GM21825 (cell line): ENCODE measurements around the gene PTPRG.

ENCODE experiments used
- ATAC-seq: cut with Tn5 transposase; IDR thresholded peaks from one replicate; pipeline ENCODE4 v1.9.1; 2021; ENCODE audit warnings: mild to moderate bottlenecking, moderate library complexity; ENCODE audit not compliant: unreplicated experiment

PTPRG gene

DNA sequence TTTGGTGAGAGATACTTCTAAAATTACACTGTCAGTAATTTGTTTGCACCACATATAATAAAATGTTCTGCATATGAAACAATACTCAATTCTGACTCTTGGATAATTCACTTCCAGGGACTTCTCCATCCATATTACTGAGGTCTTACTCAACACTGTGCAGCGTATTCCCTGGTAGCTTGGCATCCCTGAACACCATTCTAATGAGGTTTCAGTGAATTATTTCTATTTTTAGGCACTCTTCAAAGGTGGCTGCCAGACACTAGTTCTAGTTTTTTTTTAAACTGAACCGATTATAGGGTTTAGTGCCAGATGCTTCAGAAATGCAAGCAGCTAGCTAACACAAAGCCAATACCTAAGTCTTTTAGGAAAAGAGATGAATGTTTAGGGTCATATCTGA lies 528.7 kb downstream of the PTPRG start:
- ATAC-seq, result no peak

DNA sequence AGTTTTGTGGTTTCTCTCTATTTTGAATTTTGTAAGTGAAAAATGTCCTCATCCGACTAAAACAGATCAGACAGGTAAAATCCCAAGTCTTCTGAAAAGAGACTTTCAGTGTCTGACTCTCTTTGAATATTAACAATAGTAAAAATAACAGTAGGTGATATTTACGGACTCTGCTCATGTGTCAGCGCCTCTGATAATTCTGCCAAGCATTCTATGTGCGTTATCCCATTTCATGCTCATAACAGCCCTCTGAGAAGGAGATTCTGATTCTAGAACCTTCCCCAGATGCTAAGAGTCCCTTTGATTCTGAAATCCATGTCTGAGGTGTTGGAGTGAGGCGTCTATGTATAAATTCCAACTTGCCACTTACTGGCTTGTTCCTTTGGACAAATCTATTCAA lies 529.1 kb downstream of the PTPRG start:
- ATAC-seq, result no peak

DNA sequence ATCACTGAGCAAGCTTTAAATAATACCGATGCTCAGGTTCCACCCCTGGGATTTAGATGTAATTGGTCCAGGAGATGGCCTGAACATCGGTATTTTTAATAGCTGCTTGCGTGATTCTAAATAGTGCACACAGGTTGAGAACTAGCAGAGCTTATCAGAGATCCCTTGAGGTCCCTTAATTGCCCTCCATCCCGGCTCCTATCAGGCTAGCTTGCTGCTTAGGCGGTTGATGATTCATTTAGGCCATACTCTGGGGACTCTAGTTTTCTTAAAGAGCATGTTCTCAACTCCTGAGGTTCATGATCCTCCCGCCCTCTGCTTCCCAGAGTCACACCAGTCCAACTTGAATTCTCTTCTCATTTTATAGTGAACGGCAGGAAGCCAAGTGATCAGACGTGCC lies 531.7 kb downstream of the PTPRG start:
- ATAC-seq, result no peak

DNA sequence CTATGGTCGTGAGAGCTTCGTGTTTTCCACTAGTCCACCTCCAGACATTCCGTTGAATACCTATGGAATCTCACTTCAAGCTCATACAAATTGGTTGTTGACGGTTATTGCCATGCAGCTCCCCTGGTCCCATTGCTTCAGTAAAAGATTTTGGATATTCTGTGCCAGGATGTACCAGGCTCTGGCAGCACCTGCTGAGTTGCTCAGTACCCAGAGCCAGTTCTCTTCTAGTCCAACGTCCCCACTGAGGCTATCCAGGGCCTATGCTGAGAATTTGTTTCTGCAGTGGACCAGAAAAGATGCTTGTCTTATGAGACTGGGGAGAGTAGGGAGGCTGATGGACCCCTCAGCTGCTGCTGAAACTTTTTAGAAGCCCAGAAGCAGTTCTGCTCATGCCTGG lies 533.1 kb downstream of the PTPRG start:
- ATAC-seq, result no peak

DNA sequence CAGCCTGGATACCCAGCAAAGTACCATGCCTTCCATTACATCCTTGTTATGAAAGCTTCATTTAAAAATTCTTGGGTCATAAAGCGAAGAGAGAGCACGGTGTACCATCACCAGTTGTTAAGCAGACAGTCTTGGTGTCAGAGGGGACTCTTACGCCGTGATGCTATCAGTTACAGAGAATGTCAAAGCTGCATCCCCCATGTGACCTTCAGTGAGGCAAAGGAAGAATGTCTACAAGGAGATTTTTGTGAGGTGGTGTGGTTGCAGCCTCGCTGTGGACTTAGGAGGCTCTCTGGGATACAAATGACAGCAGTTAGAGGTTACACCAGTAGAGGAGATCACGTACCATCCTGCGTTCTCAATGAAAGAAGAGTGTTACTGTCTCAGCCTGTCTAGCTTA lies 533.7 kb downstream of the PTPRG start:
- no peak for ATAC-seq

DNA sequence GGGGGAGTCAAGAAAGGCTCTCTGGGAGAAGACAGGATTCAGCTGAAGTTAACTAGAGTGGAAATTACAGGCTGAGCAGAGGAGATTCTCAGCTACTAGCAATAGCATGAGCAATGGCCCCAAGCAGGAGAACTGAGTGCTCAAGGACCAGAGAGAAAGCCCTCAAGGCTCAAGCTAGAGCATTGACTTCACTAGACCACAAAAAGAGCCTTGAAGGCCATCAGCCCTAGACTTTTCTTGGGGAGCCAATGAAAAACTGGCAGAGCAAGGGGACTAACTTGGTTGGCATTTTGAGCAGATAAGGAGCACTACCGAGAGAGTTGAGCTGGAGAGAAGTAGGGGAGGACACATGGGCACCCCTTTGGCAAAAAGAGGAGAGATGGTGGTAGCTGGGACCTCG lies 534.4 kb downstream of the PTPRG start:
- no peak for ATAC-seq

DNA sequence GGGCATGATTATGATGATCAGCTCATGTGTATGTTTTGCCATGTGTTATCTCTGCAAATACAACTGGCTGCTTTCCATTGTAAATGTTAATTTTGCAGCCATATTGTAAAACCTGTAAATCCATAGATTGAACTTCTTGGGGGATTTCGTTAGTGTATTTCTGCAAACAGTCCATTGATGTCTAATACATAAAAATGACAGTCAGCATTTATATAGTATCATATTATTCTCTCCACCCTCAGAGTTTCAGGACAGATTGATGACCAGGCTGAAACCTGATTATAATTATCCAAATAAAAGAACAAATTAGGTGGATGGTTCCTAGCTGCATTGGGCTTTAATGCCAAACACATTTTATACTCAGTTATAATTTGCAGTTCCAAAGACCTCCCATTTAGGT lies 535.1 kb downstream of the PTPRG start:
- ATAC-seq, result no peak

DNA sequence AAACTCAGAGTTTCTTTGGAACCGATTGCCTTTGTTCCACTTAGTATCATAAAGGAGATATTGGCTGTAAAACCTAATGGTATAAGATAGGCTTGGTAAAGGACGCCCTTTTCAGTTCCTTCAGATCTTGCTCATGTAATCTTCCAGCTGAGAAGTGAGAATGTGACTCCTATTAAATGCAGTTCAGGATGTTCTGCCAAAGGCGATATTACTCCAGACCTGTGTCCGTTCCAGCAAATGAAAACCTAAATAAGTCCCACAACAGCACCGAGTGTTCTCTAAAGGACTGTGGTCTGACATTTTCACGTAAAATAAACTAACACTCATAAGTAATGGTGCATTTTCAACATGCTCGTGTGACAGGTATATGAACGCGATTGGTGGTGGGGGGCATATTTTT lies 535.8 kb downstream of the PTPRG start:
- ATAC-seq, result no peak

DNA sequence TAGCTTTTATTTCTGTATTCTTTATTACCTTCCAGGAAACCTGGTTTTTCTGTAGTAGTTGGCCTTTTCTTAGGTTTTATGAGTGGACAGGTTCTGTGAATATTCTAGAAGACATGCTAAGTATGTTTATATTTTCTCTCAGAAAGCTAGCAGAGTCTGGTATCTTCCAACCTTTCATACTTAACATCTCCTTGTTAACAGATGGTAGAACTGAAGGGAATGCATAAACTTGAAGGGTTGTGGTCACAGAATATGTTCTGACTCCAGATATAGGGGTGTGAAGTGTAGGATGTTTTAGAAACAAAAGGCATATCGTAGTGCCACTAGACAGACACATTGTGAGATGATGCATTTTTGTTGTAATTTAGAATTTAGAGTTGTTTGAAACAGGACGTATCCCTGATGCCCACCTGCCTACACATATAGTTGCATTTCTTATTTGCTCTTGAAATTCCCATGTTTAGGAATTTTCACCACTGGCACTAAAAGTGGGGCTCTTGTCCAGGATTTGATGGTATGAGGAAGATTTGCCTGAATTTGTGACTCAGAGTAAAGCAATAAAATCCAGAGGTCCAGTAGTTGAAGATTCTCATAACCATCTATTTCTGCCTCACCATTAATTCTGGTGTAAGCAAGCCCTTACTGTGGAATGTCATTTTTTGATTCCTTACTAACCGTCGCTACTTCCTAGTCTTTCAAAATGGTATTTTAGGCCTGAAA lies 537.4 kb downstream of the PTPRG start:
- ATAC-seq, result no peak

DNA sequence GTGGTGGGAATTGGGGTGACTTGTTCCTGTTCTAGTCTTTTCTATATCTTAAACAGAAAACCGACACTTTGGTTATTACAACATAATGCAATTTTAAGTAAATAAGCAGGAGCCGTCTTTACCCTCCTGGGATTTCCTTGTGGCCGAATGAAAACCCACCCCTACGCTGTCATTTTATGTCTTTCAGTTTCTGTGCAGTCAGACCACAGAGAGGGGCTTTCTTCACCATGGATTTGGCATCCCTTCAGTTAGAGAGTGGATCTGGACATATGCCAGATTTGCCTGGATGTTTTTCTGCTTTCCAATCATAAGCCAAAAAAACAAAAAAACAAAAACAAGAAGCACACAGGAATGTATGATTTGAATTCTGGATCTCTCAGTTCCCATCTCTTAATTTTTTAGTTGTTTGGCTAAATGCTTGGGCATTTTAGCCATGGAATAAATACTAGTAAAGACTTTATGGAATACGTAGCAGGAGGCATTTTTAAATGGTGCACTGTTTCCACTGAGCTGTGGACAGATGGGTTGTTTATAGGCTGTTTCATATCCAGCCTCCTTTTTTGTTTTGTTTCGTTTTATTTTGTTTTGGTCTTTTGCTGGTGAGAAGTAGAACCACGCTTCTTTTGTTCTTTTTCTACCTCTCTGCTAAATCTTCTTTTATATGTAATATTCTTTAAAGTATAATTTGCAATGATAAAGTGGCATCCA lies 539.1 kb downstream of the PTPRG start:
- no peak for ATAC-seq

DNA sequence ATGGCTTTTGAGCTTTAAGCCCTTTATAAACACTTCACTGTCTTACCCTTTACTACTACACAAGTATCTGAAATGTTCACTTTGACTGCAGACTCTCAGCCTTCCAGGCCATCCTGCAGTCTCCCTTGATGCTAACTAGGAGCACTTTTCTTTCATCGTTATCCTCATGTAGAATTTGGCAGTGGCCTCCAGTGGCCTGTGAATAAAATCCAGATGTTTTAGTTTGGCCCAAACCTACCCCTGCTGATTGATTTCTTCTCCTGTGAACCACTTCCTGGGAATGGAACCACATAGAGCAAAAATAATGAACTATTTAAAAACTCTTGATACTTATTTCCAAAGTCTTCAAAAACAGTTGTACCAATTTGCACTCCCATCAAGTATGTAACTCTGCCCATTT lies 540.1 kb downstream of the PTPRG start:
- no peak for ATAC-seq

DNA sequence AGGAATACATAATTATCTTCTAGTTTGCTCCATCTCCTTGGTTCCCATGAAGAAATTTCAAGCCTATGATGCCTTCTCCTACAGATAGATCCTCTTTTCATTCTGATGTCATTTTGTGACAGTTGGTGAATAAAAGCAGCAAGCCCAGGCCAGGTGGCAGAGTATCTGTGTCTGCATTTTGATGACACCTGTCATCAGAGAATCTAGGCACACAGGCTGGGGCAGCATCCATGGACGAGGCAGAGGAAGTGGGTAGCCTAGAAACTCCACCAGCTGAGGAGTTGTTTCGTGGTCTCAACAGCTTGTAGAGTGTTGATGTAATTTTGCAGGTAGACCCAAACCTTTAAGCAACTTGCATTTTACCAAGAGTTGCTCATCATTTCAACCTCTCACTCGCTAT lies 542.2 kb downstream of the PTPRG start:
- no peak for ATAC-seq

DNA sequence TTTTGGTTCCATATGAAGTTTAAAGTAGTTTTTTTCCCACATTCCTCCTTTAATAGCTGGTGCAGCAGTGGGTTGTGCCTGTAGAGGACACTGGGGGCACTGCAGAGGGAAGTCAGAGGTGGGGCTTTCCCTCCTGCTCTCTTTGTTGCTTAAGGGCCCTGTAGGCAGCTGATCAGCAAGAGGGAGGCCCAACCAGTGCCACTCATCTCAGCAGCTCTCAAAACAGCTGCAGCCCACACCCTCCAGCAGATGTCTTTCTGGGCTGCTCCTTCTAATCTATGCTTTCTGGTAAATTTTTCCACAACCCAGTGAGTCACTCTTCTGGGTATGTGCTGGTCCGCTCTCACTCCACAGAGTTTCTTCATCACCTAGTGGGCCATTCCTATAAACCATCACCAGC lies 548.2 kb downstream of the PTPRG start:
- no peak for ATAC-seq

DNA sequence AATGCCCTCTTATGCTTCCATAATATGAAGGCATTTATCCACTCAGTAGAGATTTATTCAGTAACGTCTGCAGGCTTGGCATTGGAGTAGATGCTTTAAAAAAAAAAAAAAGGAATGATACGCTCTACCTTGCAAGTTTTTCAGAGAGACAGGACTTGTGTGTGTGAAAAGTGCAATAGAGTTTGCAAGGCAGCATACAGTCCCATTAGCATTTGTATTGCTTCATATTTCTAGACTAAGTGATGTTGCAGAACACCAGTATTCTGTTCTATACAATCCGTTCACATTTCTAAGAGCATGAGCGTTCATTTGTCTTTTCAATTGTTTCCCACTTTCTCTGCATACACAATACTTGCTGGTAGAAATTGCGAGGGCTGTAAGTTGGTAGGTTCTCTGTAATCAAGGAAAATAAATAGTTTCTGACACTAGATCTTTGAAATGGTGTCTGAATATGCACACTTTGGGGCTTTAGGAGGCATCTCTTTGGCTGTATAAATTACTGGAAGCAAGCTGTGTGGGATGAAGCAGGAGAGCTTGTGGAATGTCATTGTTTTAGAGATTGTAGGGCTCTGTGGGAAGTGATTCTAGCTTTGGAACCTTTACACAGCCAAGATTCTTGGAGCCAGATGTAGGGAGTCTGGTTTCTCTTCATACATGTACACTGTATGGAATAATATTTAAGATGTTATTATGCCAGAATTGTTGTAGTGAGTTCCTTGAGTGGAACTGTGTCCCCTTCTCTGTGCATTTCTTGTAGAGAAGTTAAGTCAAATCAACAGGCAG lies 549.3 kb downstream of the PTPRG start:
- ATAC-seq, result no peak

DNA sequence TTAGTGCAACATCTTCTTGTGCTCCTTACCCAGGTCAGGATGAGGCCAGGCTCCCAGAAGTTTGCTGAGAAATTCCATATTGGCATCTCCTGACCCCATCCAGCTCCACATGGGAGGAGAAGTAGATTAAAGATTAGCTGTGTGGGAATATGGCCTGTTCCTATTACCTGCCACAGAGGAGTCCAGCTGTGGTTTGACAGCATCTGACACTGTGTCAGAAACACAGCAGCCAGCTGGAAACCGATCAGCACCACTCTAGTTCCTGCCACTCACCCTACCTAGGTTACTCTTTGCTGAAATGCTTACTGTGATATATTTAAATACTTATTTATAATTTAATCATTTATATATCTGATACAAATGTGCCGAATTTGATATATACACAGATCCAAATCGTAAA lies 551.7 kb downstream of the PTPRG start:
- no peak for ATAC-seq

DNA sequence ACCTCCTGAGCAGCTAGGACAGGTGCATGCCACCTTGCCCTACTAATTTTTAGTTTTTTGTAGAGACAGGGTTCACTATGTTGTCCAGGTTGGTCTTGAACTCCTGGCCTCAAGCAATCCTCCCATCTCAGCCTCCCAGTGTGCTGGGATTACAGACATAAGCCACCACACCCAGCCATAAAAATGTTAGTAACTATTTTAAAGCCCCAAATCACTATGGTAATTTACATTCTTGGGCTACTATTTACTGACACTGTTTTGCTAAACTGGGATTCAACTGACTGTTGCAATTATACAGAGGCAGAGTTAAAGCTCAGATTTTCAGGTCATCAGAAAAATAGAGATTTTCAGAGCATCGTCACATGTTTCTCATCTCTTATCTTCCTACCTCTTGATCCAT lies 553.4 kb downstream of the PTPRG start:
- ATAC-seq, result no peak

DNA sequence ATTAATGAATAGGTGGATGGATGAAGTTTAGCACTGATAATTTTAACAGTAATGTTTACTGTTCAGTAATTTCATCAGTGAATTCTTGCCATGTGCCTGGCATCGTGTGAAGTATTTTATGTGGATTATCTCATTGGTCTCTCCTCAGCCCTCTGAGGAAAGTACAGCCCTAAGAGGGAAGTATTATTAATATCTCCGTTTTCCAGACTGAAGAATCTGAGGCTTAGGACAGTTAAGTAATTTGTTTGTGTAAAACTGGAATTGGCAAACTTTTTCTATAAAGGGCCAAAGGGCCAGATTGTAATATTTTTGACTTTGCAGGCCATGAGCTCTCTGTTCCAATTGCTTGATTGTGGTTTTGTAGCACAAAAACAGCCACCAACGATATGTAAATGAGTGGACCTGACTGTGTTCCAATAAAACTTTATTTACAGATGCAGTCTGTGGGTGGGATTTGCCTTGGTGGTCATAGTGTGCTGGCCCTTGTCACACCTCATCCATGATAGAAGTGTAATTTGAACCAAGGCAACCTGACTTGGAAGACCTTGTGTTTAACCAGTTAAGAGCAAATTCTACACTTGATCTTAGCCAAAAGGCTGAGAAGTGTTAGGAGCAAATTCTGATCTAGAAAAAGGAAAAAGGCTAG lies 556.7 kb downstream of the PTPRG start:
- no peak for ATAC-seq

DNA sequence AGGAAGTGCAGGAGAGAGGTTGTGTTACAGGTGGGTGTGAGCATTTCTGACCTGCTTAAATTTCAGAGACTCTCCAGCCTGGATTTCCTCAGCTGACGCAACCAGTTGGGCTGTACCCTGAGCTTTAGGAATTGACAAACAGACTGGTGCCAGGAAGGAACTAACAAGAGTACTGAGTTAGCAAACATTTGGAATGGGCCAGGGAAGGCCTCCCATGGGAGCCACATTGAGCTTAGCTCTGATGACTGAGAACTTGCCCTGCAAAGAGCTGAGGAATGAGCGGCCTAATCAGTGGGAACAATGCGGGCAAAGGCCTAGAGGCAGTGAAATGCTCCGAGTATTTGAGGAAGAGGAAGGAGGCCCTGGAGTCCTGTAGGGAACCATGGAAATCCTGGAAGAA lies 557.8 kb downstream of the PTPRG start:
- no peak for ATAC-seq

DNA sequence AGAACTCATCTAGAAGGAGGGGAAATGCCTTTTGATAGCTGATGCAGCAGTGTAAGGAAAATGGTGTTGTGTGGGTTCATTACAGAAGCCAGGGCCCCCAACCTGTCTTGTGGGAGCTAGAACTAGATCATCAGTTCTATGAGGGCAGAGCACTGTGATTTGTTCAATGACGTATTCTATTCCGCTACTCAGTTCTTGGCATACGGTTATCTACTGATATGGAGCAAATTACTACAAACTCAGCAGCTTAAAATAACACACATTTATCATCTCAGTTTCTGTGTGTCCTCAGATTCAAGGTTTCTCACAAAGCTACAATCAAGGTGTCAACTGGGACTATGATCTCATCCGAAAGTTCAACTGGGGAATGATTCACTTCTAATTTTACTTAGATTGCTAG lies 561.4 kb downstream of the PTPRG start:
- ATAC-seq, result no peak

DNA sequence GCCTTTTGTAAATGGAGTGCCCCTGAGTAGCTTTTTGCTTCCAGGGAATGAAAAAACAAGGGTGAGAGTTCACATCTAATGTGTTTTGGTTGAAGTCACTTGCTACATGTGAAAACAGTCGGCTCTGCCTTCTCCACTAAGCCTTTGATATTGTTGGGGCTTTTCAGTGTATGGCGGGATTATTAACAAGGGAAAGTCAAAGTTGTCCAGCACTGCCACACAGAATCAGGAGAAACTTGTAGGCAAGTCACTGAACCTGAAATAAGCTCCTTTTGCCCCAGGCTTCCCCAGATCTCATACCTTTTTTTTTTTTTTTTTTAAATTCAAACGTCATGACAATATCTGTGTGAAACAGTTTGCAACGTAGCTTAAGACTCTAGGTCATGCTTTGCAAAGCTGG lies 564.0 kb downstream of the PTPRG start:
- ATAC-seq, result no peak

DNA sequence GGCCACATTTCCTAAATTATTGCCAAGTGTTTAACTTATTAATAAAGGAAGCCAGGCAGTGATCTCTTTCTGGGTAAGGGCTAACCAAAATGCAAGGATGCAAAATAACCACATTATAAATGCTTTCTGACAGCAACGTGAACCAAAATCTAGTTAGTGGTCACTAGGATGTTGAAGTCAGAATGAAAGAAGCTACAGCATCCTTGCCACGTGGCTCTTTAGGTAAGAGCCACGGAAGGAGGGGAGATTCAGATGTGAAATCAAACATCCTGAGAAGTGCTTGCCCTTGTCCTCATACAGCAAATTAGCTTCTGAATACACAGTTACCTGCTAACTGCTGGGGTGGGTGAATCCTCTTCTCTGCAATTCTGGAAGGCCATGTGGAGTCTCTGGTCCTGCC lies 565.7 kb downstream of the PTPRG start:
- no peak for ATAC-seq

DNA sequence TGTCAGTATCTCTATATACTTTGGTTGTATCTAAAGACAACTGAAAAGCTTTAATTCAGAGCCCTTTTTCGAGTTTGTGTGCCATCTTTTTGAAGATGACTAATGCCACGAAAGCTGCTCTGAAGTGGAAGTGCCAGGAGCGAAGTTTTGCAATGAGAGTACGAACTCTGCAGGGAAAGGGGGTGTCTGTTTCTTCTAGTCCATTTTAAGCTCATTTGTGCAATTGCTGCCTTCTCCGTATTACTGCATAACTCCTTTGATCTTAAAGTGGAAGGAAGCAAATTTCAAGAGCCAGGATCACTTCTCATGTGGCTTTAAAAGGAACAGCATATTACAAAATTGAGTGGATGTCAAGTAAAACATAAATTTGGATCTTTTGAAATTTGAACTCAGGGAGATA lies 566.7 kb downstream of the PTPRG start:
- ATAC-seq, result no peak
